Smooth muscle cell of the brain vasculature (primary cell): ENCODE results near the gene ZYX.
A peak's percentile ranks its signal among the peaks of the same experiment; 100 is the strongest.

Experiments used
- DNase-seq: peaks from one replicate; pipeline ENCODE4 v3.0.0-alpha.2; 2012; ENCODE audit warnings: low read depth, low spot score

ZYX gene

GRCh38 chr7:143362131-143363015 lies 18.8 kb upstream of the ZYX start, which contains the start of gene FAM131B:
TSS of gene FAM131B (minus strand) at chr7:143362713. CDS start at chr7:143362603, 110 bp downstream.
- no peak for DNase-seq

- no peak for DNase-seq
Observed at GRCh38 chr7:143363016-143363937, 17.9 kb upstream of the ZYX start.

GRCh38 chr7:143367972-143368371 lies 13.2 kb upstream of the ZYX start:
- DNase-seq = no peak

- no peak for DNase-seq
Observed at GRCh38 chr7:143368387-143368786, 12.8 kb upstream of the ZYX start.

- no peak for DNase-seq
Observed at GRCh38 chr7:143369678-143370651, 11.2 kb upstream of the ZYX start.

- no peak for DNase-seq
Observed at GRCh38 chr7:143372070-143372469, 9.1 kb upstream of the ZYX start.

- DNase-seq = no peak
Observed at GRCh38 chr7:143373255-143373794, 7.8 kb upstream of the ZYX start.

- no peak for DNase-seq
Observed at GRCh38 chr7:143374561-143374960, 6.6 kb upstream of the ZYX start.

GRCh38 chr7:143375298-143376034 lies 5.7 kb upstream of the ZYX start:
- DNase-seq = no peak

- no peak for DNase-seq
Observed at GRCh38 chr7:143376396-143376795, 4.7 kb upstream of the ZYX start.

- no peak for DNase-seq
Observed at GRCh38 chr7:143379611-143380259, 1.4 kb upstream of the ZYX start.

- peak; percentile 77 for DNase-seq
Observed at GRCh38 chr7:143380260-143380645, 892 bp upstream of the ZYX start.

- DNase-seq = no peak
Observed at GRCh38 chr7:143381427-143382125, 431 bp downstream of the ZYX start.

GRCh38 chr7:143382126-143382790 lies 1.1 kb downstream of the ZYX start:
- no peak for DNase-seq

GRCh38 chr7:143382791-143383641 lies 1.9 kb downstream of the ZYX start:
- DNase-seq = no peak

GRCh38 chr7:143383642-143383957 lies 2.5 kb downstream of the ZYX start:
- DNase-seq = no peak

- no peak for DNase-seq
Observed at GRCh38 chr7:143384148-143384547, 3.0 kb downstream of the ZYX start.
